Vagina (tissue), 2 donors: ENCODE results near the gene AGAP5. TPM values are rescaled to one million over a fixed set of nuclear protein-coding genes. Genes with fewer than 3 reads are reported as not detected.

Experiments
- DNase-seq, 2 donors: peaks; one replicate each; pipeline ENCODE4 v3.0.0-alpha.2; 2017; ENCODE audit errors: extremely low spot score in 2 of 2
- H3K27ac ChIP-seq: fragments of 200-600 bp; sonication (generic); one replicate; pipeline ENCODE4 v1.5.1; 2019
- H3K27me3 ChIP-seq: fragments of 200-600 bp; sonication (generic); one replicate; pipeline ENCODE4 v1.5.1; 2019
- H3K36me3 ChIP-seq, 2 donors: fragments of 200-600 bp; sonication (generic); one replicate each; pipeline ENCODE4 v1.5.1; 2017 to 2019
- H3K4me1 ChIP-seq: fragments of 200-600 bp; sonication (generic); one replicate; pipeline ENCODE4 v1.5.1; 2019
- H3K4me3 ChIP-seq, 2 donors: fragments of 200-600 bp; sonication (generic); 1 replicate in 1 of 2; 2 replicates in 1 of 2; pipeline ENCODE4 v1.5.1; 2016 to 2019
- H3K9me3 ChIP-seq: fragments of 200-600 bp; sonication (generic); one replicate; pipeline ENCODE4 v1.5.1; 2019
- POLR2A ChIP-seq, 2 donors: fragments of 450-650 bp; IDR thresholded peaks; one replicate each; pipeline ENCODE4 v1.6.1; 2017; ENCODE audit warnings: antibody characterized with exemption in 2 of 2, mild to moderate bottlenecking in 2 of 2, moderate library complexity in 2 of 2
- POLR2AphosphoS5 ChIP-seq, 2 donors: sonication (generic); formaldehyde crosslinking; IDR thresholded peaks; one replicate each; pipeline ENCODE4 v1.9.0; 2017; ENCODE audit warnings: antibody characterized with exemption in 2 of 2, mild to moderate bottlenecking in 2 of 2, low read depth in 1 of 2; ENCODE audit not compliant: insufficient read depth in 1 of 2
- intact Hi-C: fragments of 100-400 bp; cut with DNase I; formaldehyde crosslinking; loops from one replicate; pipeline ENCODE4 v1.15.1; 2023
- total RNA-seq: library from RNA; depleted of rRNA; stranded (reverse); fragments of >200 nt; gene quantifications from one replicate; pipeline ENCODE4 v1.2.3, GENCODE V29; 2016
- TF ChIP-seq, protein P1 (sequence below), 3 experiments: fragments of 450-650 bp in 2 of 3; fragments of 200-600 bp in 1 of 3; sonication (generic) in 1 of 3; IDR thresholded peaks; one replicate each; pipeline ENCODE4 v1.5.1; 2017 to 2019; ENCODE audit warnings: antibody characterized with exemption in 3 of 3, mild to moderate bottlenecking in 2 of 3, moderate library complexity in 2 of 3

AGAP5 gene
- total RNA-seq, 1 donor from 2014 or later = 5.4 TPM

DNA sequence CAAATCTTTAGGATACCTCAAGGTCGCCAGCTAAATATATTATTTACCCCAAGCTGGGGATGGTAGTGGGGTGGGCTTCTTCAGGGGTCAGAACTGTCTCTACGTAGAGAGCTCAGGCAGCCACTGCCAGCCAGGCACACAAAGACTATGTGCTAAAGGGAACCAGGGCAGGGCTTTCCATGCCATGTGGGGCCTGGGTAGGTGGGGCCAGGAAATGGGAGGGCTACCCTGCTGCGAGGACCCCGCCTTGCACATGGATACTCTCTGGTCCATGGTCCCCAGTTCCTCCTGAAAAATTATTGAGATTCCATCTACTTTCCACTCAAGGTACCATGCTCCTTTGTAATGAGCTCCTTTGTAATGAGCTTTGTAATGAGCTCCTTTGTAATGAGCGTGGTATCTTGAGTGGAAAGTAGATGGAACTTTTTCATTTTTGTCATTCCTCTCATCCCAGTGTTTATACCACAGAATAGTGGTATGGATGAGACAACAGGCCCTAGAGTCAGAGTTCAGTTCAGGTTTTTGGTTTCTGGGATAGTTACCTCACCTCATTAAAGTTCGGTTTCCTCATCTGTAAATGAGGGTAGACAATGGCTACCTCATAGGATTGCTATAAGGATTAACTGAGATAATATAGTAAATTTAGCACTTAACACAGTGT, 47.9 kb downstream of the AGAP5 start:
- Histone ChIP-seq H3K4me3 (no peak overlapping the region), H3K36me3 (no peaks in the 10 kb centered on the region), H3K4me1 (peaks cover 19% of the 10 kb centered on the region), H3K9me3 (no peaks in the 10 kb centered on the region), H3K27ac (no peak overlapping the region), H3K27me3 (no peaks in the 10 kb centered on the region)
- intact Hi-C loops = no loop called here
- TF ChIP-seq POLR2A (IDR thresholded peaks at IDR 0.05) (no peak), POLR2AphosphoS5 (IDR thresholded peaks at IDR 0.05; ENCODE audit: insufficient read depth in 1 of 2, low read depth in 1 of 2) (no peak)
- TF ChIP-seq, protein P1, sequence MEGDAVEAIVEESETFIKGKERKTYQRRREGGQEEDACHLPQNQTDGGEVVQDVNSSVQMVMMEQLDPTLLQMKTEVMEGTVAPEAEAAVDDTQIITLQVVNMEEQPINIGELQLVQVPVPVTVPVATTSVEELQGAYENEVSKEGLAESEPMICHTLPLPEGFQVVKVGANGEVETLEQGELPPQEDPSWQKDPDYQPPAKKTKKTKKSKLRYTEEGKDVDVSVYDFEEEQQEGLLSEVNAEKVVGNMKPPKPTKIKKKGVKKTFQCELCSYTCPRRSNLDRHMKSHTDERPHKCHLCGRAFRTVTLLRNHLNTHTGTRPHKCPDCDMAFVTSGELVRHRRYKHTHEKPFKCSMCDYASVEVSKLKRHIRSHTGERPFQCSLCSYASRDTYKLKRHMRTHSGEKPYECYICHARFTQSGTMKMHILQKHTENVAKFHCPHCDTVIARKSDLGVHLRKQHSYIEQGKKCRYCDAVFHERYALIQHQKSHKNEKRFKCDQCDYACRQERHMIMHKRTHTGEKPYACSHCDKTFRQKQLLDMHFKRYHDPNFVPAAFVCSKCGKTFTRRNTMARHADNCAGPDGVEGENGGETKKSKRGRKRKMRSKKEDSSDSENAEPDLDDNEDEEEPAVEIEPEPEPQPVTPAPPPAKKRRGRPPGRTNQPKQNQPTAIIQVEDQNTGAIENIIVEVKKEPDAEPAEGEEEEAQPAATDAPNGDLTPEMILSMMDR (IDR thresholded peaks at IDR 0.05) = no peak
- DNase-seq = no peak

DNA sequence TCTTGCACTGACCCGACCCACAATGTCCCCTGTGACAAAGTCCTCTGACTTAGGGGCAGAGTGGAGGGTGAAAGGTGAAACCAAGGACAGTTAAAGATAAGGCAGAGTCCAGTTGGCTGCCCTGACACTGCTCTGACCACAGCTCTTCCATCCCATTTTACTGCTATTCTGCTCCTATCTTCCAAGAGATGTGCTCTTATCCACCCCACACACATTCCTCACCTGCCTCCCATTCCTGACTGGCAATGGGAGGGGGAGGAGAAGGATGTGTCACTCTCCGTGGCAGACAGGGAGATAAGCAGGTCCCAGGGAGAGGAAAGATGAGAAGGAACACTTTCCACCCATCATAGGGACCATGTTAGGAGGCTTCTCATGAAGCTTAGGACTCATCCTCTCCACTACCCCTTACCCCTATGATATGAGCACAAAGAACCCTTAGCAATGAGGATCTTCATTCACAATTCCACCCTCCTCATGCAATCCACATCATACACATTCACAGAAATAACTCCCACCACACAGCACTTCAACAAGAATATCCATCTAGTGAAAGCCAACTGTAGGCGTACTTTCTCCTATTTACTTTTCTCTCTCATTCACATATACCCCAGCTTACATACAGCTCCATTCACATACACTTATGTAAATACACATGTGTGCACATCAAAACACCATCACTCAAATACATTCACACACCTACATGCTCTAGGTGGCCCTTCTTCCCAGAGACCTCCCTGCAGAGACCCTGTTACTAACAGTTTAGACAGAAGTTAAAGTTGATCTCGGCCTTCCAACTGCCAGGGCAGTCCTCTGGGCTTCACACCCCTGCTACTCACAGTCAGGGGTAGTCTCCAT, 48.7 kb downstream of the AGAP5 start:
- H3K4me3 ChIP-seq = no peak overlapping the region
- H3K9me3 ChIP-seq = no peaks in the 10 kb centered on the region
- no peak for DNase-seq
- peaks cover 19% of the 10 kb centered on the region for H3K4me1 ChIP-seq
- TF ChIP-seq, protein P1 (IDR thresholded peaks at IDR 0.05) = no peak
- TF ChIP-seq POLR2AphosphoS5 (IDR thresholded peaks at IDR 0.05; ENCODE audit: insufficient read depth in 1 of 2, low read depth in 1 of 2) (no peak), POLR2A (IDR thresholded peaks at IDR 0.05) (no peak)
- H3K36me3 ChIP-seq = no peaks in the 10 kb centered on the region
- H3K27me3 ChIP-seq = no peaks in the 10 kb centered on the region
- H3K27ac ChIP-seq = no peak overlapping the region
- intact Hi-C loops = no loop called here

DNA sequence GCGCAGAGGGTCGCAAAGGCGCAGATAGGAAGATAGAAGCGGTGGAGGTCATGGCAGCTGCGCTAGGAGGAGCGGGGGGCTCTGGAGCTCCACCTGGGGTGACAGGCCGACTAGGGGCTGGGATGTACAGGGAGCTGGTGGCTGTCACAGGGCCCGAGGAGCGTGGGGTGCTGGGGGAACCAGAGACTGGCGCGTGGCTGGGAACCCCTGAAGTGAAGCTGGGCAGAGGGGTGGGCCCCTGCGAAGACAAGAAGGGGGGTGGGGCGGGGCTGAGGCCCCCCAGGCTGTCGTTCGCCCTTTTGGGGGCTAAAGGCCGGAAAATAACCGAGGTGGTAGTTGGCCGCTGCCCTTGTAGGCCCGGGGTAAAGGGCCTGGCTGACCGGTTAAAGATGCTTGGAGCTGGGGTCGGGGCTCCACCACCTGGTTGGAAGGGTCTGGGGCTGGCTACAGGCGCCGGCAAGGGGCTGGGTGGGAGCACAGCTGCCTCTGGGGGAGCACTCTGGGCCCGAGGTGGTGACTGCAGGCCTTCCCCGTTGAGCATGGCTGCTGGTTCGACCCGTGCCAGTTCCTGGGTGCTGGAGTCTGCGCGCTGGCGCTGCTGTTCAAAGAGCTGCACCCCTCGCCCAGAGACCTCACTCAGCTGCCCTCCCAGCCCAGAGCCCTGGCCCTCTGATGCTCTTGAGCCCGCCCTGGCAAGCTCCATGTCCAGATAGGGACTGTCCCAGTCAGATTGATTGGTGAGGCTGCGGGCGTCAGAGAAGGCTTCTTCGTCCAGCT, 49.8 kb downstream of the AGAP5 start:
- intact Hi-C loops = no loop called here
- no peak for TF ChIP-seq POLR2AphosphoS5 (IDR thresholded peaks at IDR 0.05; ENCODE audit: insufficient read depth in 1 of 2, low read depth in 1 of 2)
- TF ChIP-seq, protein P1 (IDR thresholded peaks at IDR 0.05) = no peak
- TF ChIP-seq POLR2A (IDR thresholded peaks at IDR 0.05) = no peak

DNA sequence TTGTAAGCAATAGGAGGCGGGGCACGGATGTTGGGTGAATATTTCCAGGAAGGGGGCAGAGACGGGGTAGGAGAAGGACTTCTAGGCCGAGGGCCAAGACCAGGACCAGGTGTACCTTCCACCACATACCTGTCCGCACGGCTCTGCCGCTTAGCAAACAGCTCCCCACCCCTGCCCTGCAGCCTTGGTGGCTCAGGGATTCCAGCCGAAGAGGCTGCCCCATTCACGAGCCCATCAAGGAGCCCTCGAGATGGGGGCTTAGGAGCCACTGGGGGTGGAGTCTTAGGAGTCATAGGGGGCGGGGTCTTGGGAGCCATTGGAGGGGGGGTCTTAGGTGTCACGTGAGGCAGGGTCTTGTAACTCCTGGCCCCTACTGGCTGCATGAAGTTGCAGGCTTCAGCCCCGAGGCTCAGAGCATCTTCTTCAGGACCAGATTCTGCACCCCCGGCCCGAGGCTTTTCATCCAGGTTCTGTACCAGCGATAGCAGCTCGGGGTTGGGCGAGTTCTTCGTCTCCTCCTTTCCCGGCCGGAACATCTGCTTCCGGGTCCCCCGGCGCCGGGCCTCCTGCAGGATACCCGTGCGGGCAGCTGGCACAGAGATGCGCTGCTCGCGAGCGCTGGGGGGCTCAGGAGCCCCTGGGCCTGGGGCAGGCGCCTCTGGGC, 50.6 kb downstream of the AGAP5 start:
- no peak for DNase-seq
- Histone ChIP-seq H3K9me3 (no peaks in the 10 kb centered on the region), H3K36me3 (no peaks in the 10 kb centered on the region), H3K4me3 (peak overlapping the region; percentile 56 to 74), H3K27ac (peak overlapping the region; percentile 27), H3K27me3 (no peaks in the 10 kb centered on the region), H3K4me1 (peaks cover 19% of the 10 kb centered on the region)
- intact Hi-C loops = no loop called here
- TF ChIP-seq POLR2AphosphoS5 (IDR thresholded peaks at IDR 0.05; ENCODE audit: insufficient read depth in 1 of 2, low read depth in 1 of 2) = peak in 1 of 2 donors; percentile 55
- TF ChIP-seq, protein P1 (IDR thresholded peaks at IDR 0.05) = no peak

More for the DNA sequence above, 49.8 kb downstream of the AGAP5 start:
- Histone ChIP-seq H3K27me3 (no peaks in the 10 kb centered on the region), H3K36me3 (no peaks in the 10 kb centered on the region), H3K4me1 (peaks cover 19% of the 10 kb centered on the region), H3K4me3 (peak overlapping the region; percentile 56 to 74), H3K9me3 (no peaks in the 10 kb centered on the region), H3K27ac (peak overlapping the region; percentile 27)
- DNase-seq = no peak
